ENCODE measurements around the gene MVD.

Gene MVD

GRCh38 chr16:88651989-88652761 is 10.7 kb downstream of the MVD start:
- Histone ChIP-seq H3K36me3 (ENCODE audit: control insufficient read depth in 1 of 2, insufficient read depth in 2 of 2, low read length in 2 of 2) (peaks cover 5 to 32% of the 10 kb centered on the region in 2 donors), H3K9me3 (ENCODE audit: control insufficient read depth in 1 of 2, low read length in 2 of 2) (no peaks in the 10 kb centered on the region), H3K4me1 (ENCODE audit: control insufficient read depth in 1 of 2, insufficient read depth in 2 of 2, low read length in 2 of 2) (peaks cover 4 to 20% of the 10 kb centered on the region in 2 donors), H3K4me3 (ENCODE audit: low read depth in 1 of 2, low read length in 2 of 2) (no peak overlapping the region), H3K27me3 (ENCODE audit: low read depth, low read length) (no peaks in the 10 kb centered on the region), H3K27ac (ENCODE audit: low read length) (no peak overlapping the region)

- peaks cover 5 to 32% of the 10 kb centered on the region in 2 donors for H3K36me3 ChIP-seq (ENCODE audit: control insufficient read depth in 1 of 2, insufficient read depth in 2 of 2, low read length in 2 of 2)
- peaks cover 4 to 20% of the 10 kb centered on the region in 2 donors for H3K4me1 ChIP-seq (ENCODE audit: control insufficient read depth in 1 of 2, insufficient read depth in 2 of 2, low read length in 2 of 2)
- peak overlapping the region; percentile 60 for H3K27ac ChIP-seq (ENCODE audit: low read length)
- H3K27me3 ChIP-seq (ENCODE audit: low read depth, low read length) = no peaks in the 10 kb centered on the region
- no peaks in the 10 kb centered on the region for H3K9me3 ChIP-seq (ENCODE audit: control insufficient read depth in 1 of 2, low read length in 2 of 2)
- H3K4me3 ChIP-seq (ENCODE audit: low read depth in 1 of 2, low read length in 2 of 2) = peak overlapping the region; percentile 42 to 80
These were observed 11.5 kb downstream of the MVD start for GRCh38 chr16:88651276-88651988.

GRCh38 chr16:88650749-88651275 is 12.1 kb downstream of the MVD start, which contains the start of gene CYBA:
Gene CYBA, minus strand, starts transcription at chr16:88651053. Its CDS starts 40 bp downstream, at chr16:88651013.
- Histone ChIP-seq H3K9me3 (ENCODE audit: control insufficient read depth in 1 of 2, low read length in 2 of 2) (no peaks in the 10 kb centered on the region), H3K4me3 (ENCODE audit: low read depth in 1 of 2, low read length in 2 of 2) (peak within 1 kb of the TSS; percentile 68 to 80), H3K36me3 (ENCODE audit: control insufficient read depth in 1 of 2, insufficient read depth in 2 of 2, low read length in 2 of 2) (peaks cover 5 to 32% of the 10 kb centered on the region in 2 donors), H3K4me1 (ENCODE audit: control insufficient read depth in 1 of 2, insufficient read depth in 2 of 2, low read length in 2 of 2) (peaks cover 4 to 20% of the 10 kb centered on the region in 2 donors), H3K27me3 (ENCODE audit: low read depth, low read length) (no peaks in the 10 kb centered on the region), H3K27ac (ENCODE audit: low read length) (peak within 1 kb of the TSS; percentile 67)

GRCh38 chr16:88649924-88650748 is 12.8 kb downstream of the MVD start:
- no peaks in the 10 kb centered on the region for H3K9me3 ChIP-seq (ENCODE audit: control insufficient read depth in 1 of 2, low read length in 2 of 2)

GRCh38 chr16:88649195-88649923 is 13.5 kb downstream of the MVD start:
- no peak overlapping the region for H3K27ac ChIP-seq (ENCODE audit: low read length)
- H3K36me3 ChIP-seq (ENCODE audit: control insufficient read depth in 1 of 2, insufficient read depth in 2 of 2, low read length in 2 of 2) = peaks cover 0 to 24% of the 10 kb centered on the region in 2 donors

More at GRCh38 chr16:88649924-88650748, 12.8 kb downstream of the MVD start:
- peaks cover 5 to 32% of the 10 kb centered on the region in 2 donors for H3K36me3 ChIP-seq (ENCODE audit: control insufficient read depth in 1 of 2, insufficient read depth in 2 of 2, low read length in 2 of 2)
- peak overlapping the region; percentile 68 to 80 for H3K4me3 ChIP-seq (ENCODE audit: low read depth in 1 of 2, low read length in 2 of 2)
- H3K27ac ChIP-seq (ENCODE audit: low read length) = peak overlapping the region; percentile 67
- peaks cover 4 to 20% of the 10 kb centered on the region in 2 donors for H3K4me1 ChIP-seq (ENCODE audit: control insufficient read depth in 1 of 2, insufficient read depth in 2 of 2, low read length in 2 of 2)
- no peaks in the 10 kb centered on the region for H3K27me3 ChIP-seq (ENCODE audit: low read depth, low read length)

GRCh38 chr16:88647178-88648070 is 15.5 kb downstream of the MVD start:
- Histone ChIP-seq H3K36me3 (ENCODE audit: control insufficient read depth in 1 of 2, insufficient read depth in 2 of 2, low read length in 2 of 2) (peaks cover 0 to 12% of the 10 kb centered on the region in 2 donors), H3K27me3 (ENCODE audit: low read depth, low read length) (no peaks in the 10 kb centered on the region), H3K4me1 (ENCODE audit: control insufficient read depth in 1 of 2, insufficient read depth in 2 of 2, low read length in 2 of 2) (peaks cover 4 to 20% of the 10 kb centered on the region in 2 donors), H3K27ac (ENCODE audit: low read length) (no peak overlapping the region), H3K4me3 (ENCODE audit: low read depth in 1 of 2, low read length in 2 of 2) (no peak overlapping the region), H3K9me3 (ENCODE audit: control insufficient read depth in 1 of 2, low read length in 2 of 2) (no peaks in the 10 kb centered on the region)

More at GRCh38 chr16:88649195-88649923, 13.5 kb downstream of the MVD start:
- H3K9me3 ChIP-seq (ENCODE audit: control insufficient read depth in 1 of 2, low read length in 2 of 2) = no peaks in the 10 kb centered on the region
- no peaks in the 10 kb centered on the region for H3K27me3 ChIP-seq (ENCODE audit: low read depth, low read length)
- peaks cover 4 to 20% of the 10 kb centered on the region in 2 donors for H3K4me1 ChIP-seq (ENCODE audit: control insufficient read depth in 1 of 2, insufficient read depth in 2 of 2, low read length in 2 of 2)
- peak overlapping the region; percentile 68 to 80 for H3K4me3 ChIP-seq (ENCODE audit: low read depth in 1 of 2, low read length in 2 of 2)

GRCh38 chr16:88646345-88647034 is 16.4 kb downstream of the MVD start:
- H3K27me3 ChIP-seq (ENCODE audit: low read depth, low read length) = no peaks in the 10 kb centered on the region
- no peak overlapping the region for H3K27ac ChIP-seq (ENCODE audit: low read length)
- peaks cover 4 to 18% of the 10 kb centered on the region in 2 donors for H3K4me1 ChIP-seq (ENCODE audit: control insufficient read depth in 1 of 2, insufficient read depth in 2 of 2, low read length in 2 of 2)
- H3K36me3 ChIP-seq (ENCODE audit: control insufficient read depth in 1 of 2, insufficient read depth in 2 of 2, low read length in 2 of 2) = peaks cover 0 to 12% of the 10 kb centered on the region in 2 donors
- H3K4me3 ChIP-seq (ENCODE audit: low read depth in 1 of 2, low read length in 2 of 2) = no peak overlapping the region
- H3K9me3 ChIP-seq (ENCODE audit: control insufficient read depth in 1 of 2, low read length in 2 of 2) = no peaks in the 10 kb centered on the region

GRCh38 chr16:88645941-88646340 is 16.9 kb downstream of the MVD start:
- H3K27ac ChIP-seq (ENCODE audit: low read length) = no peak overlapping the region
- peaks cover 0 to 12% of the 10 kb centered on the region in 2 donors for H3K36me3 ChIP-seq (ENCODE audit: control insufficient read depth in 1 of 2, insufficient read depth in 2 of 2, low read length in 2 of 2)
- no peaks in the 10 kb centered on the region for H3K27me3 ChIP-seq (ENCODE audit: low read depth, low read length)
- peaks cover 0 to 12% of the 10 kb centered on the region in 2 donors for H3K4me1 ChIP-seq (ENCODE audit: control insufficient read depth in 1 of 2, insufficient read depth in 2 of 2, low read length in 2 of 2)
- H3K4me3 ChIP-seq (ENCODE audit: low read depth in 1 of 2, low read length in 2 of 2) = no peak overlapping the region
- H3K9me3 ChIP-seq (ENCODE audit: control insufficient read depth in 1 of 2, low read length in 2 of 2) = no peaks in the 10 kb centered on the region

GRCh38 chr16:88645455-88645854 is 17.4 kb downstream of the MVD start:
- Histone ChIP-seq H3K27me3 (ENCODE audit: low read depth, low read length) (peaks cover 5% of the 10 kb centered on the region), H3K4me3 (ENCODE audit: low read depth in 1 of 2, low read length in 2 of 2) (no peak overlapping the region), H3K36me3 (ENCODE audit: control insufficient read depth in 1 of 2, insufficient read depth in 2 of 2, low read length in 2 of 2) (peaks cover 0 to 12% of the 10 kb centered on the region in 2 donors), H3K27ac (ENCODE audit: low read length) (no peak overlapping the region), H3K4me1 (ENCODE audit: control insufficient read depth in 1 of 2, insufficient read depth in 2 of 2, low read length in 2 of 2) (peaks cover 0 to 9% of the 10 kb centered on the region in 2 donors), H3K9me3 (ENCODE audit: control insufficient read depth in 1 of 2, low read length in 2 of 2) (no peaks in the 10 kb centered on the region)

Measured in muscle layer of duodenum (tissue), 2 donors.